Fibroblast of lung (primary cell): ENCODE results near the gene SEM1.

ENCODE experiments used
- CTCF ChIP-seq, 2 donors: IDR thresholded peaks in 1 of 2; conservative IDR thresholded peaks in 1 of 2; 1 replicate in 1 of 2; 2 replicates in 1 of 2; pipeline ENCODE4 v1.5.1; 2011 to 2012; ENCODE audit warnings: low read length in 2 of 2, control low read depth in 1 of 2, inconsistent platforms in 1 of 2, low read depth in 1 of 2, mild to moderate bottlenecking in 1 of 2
- EZH2 ChIP-seq: IDR thresholded peaks from 2 replicates; pipeline ENCODE4 v1.5.1; 2012; ENCODE audit warnings: low read length, control low read depth, mild to moderate bottlenecking; ENCODE audit errors: missing control alignments

GRCh38 chr7:96708872-96709271, 774 bp downstream of the SEM1 start:
- TF ChIP-seq CTCF (conservative IDR thresholded peaks at IDR 0.05 in 1 of 2, IDR thresholded peaks at IDR 0.05 in 1 of 2; ENCODE audit: low read depth in 1 of 2, low read length in 2 of 2) (no peak), EZH2 (no peak)
